ENCODE results near the gene CCDC102B. TPM values are rescaled to one million over a fixed set of nuclear protein-coding genes. Genes with fewer than 3 reads are reported as not detected.
"Not testable (repeated sequence)": the region's sequence is repeated elsewhere in the genome, so short reads cannot be mapped to it uniquely, and the experiment has no call there.

CCDC102B gene
- total RNA-seq, 3 donors from 2014 or later = 0.82 to 1.5 (median 1.3) TPM

- Mint-ChIP-seq H3K4me1 (ENCODE audit: low read depth) (peaks cover 6% of the 10 kb centered on the region), H3K36me3 (ENCODE audit: insufficient read depth) (no peaks in the 10 kb centered on the region), H3K9me3 (peaks cover 3% of the 10 kb centered on the region), H3K4me3 (no peak overlapping the region), H3K27me3 (ENCODE audit: low read depth) (no peaks in the 10 kb centered on the region)
- ATAC-seq = no peak
- DNase-seq = no peak
Observed at GRCh38 chr18:68909579-68909978, 111.7 kb downstream of the CCDC102B start.

- ATAC-seq (no peak), DNase-seq (no peak)
- no peak overlapping the region for H3K4me3 Mint-ChIP-seq
- no peaks in the 10 kb centered on the region for H3K36me3 Mint-ChIP-seq (ENCODE audit: insufficient read depth)
- H3K27me3 Mint-ChIP-seq (ENCODE audit: low read depth) = no peaks in the 10 kb centered on the region
- peaks cover 3% of the 10 kb centered on the region for H3K9me3 Mint-ChIP-seq
- H3K4me1 Mint-ChIP-seq (ENCODE audit: low read depth) = peaks cover 6% of the 10 kb centered on the region
Observed at GRCh38 chr18:68915061-68915460, 117.2 kb downstream of the CCDC102B start.

DNA sequence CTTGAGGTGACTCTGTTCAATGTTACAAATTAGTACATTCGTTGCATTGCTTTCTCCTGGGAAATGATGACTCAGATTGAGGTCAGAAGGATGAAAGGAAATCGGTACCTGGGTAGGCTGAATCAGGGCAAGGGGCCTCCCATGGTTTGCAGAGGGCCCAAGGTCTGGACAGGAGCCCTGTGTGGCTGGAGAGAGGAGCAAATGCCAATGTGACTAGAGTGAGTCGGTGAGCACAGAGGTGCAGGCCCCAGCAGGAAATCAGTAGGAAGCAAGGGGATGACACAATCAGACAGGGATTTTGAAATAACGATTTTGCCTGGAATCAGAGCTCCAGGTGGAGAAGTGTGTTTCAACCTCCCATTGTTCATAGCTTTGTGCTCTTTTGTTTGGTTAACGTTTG is 118.9 kb downstream of the CCDC102B start:
- no peak for ATAC-seq
- no peak for DNase-seq
- Mint-ChIP-seq H3K27me3 (ENCODE audit: low read depth) (no peaks in the 10 kb centered on the region), H3K4me3 (no peak overlapping the region), H3K36me3 (ENCODE audit: insufficient read depth) (no peaks in the 10 kb centered on the region), H3K9me3 (no peaks in the 10 kb centered on the region), H3K4me1 (ENCODE audit: low read depth) (peaks cover 6% of the 10 kb centered on the region)

GRCh38 chr18:68918216-68918615 is 120.3 kb downstream of the CCDC102B start:
- no peaks in the 10 kb centered on the region for H3K27me3 Mint-ChIP-seq (ENCODE audit: low read depth)
- no peak overlapping the region for H3K4me3 Mint-ChIP-seq
- no peaks in the 10 kb centered on the region for H3K9me3 Mint-ChIP-seq
- ATAC-seq (no peak), DNase-seq (no peak)
- peaks cover 6% of the 10 kb centered on the region for H3K4me1 Mint-ChIP-seq (ENCODE audit: low read depth)
- H3K36me3 Mint-ChIP-seq (ENCODE audit: insufficient read depth) = no peaks in the 10 kb centered on the region

- Mint-ChIP-seq H3K27me3 (ENCODE audit: low read depth) (no peaks in the 10 kb centered on the region), H3K4me3 (no peak overlapping the region), H3K9me3 (no peaks in the 10 kb centered on the region), H3K36me3 (ENCODE audit: insufficient read depth) (no peaks in the 10 kb centered on the region), H3K4me1 (ENCODE audit: low read depth) (no peaks in the 10 kb centered on the region)
- DNase-seq = no peak
- no peak for ATAC-seq
Observed at GRCh38 chr18:68919900-68920299, 122.0 kb downstream of the CCDC102B start.

DNA sequence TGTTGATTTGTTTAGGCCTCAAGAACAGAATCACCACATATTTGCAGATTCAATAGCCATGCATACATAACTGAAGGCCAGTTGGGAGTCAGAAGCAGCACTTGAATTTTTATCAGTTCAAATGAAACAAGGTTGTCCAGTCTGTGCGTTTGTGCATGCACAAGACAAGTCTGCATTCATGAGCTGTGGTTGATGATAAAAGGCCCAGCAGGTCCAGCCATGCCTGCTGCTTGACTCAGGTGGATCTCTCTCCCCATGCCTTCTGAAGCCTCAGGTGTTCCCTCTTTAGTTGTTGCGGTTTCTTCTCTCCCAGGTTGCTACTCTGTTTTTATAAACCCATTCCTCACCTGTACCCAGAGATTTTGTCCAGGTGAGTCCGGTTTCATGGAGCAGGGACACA is 124.5 kb downstream of the CCDC102B start:
- H3K4me1 Mint-ChIP-seq (ENCODE audit: low read depth) = no peaks in the 10 kb centered on the region
- no peaks in the 10 kb centered on the region for H3K27me3 Mint-ChIP-seq (ENCODE audit: low read depth)
- no peak overlapping the region for H3K4me3 Mint-ChIP-seq
- H3K9me3 Mint-ChIP-seq = no peaks in the 10 kb centered on the region
- ATAC-seq = no peak
- H3K36me3 Mint-ChIP-seq (ENCODE audit: insufficient read depth) = no peaks in the 10 kb centered on the region
- no peak for DNase-seq

DNA sequence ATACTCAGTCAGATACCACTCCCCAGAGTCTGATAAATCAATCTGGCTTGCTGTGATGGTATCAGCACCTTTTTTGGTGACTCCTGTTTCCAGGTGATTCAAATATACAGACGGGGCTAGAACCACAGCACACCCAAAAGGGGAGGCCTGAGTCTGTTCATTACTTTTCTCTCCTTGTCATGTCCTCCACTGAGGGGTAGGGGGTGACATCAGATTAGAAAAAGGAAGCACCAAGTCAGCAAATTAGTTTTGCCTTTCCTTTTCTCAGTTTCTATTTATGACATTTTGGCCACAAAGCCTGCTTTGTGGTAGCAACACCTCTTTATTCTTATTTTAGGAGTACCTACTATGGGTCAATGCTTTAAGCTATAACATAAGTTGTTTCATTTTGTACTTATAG is 127.4 kb downstream of the CCDC102B start:
- Mint-ChIP-seq H3K27me3 (ENCODE audit: low read depth) (no peaks in the 10 kb centered on the region), H3K4me3 (no peak overlapping the region), H3K4me1 (ENCODE audit: low read depth) (no peaks in the 10 kb centered on the region), H3K36me3 (ENCODE audit: insufficient read depth) (no peaks in the 10 kb centered on the region), H3K9me3 (no peaks in the 10 kb centered on the region)
- DNase-seq (no peak), ATAC-seq (peak in 1 of 2 donors; percentile 51)

DNA sequence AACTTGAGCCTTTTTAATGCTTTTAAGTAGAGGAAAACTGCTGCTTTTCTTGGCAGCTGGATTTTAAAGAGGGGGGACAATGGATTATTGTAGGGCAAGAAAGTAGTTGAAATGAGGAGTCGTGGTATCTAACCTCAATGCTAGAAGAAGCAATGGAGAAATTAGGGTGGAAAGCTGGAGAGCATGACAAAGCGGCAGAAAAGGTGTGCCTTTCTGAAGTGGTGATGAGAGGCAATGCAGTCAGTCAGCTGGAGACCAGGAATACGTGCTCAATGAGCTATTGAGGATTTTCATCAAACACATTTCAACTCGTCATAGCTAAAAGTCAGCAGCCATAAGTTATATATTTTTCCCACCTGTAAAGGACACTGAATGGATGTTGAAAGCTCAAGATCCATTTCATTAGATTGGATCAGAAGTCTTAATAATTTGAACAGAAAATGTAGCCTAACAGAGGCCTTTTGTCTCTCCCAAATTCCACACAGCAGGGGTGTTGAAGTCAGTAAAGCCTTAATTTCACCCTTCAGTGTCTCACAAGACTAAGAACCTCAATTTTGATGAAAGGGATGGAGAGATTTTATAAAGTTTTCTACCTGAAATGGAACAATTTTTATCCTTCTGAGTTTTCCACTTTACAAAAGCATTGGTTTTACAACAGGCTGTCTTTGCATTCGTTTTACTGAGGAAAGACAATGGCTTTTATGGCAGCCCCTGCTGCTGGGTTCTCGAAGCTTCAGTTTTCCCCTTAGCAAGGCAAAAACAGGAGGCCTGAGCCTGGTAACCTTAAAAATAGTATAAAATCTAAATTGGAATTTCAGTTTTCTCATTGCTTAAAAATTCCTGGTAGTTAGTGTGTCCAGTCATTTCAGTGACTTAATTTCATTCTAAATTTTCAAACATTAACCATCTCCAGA is 131.1 kb downstream of the CCDC102B start:
- Mint-ChIP-seq H3K27me3 (ENCODE audit: low read depth) (no peaks in the 10 kb centered on the region), H3K36me3 (ENCODE audit: insufficient read depth) (no peaks in the 10 kb centered on the region), H3K9me3 (no peaks in the 10 kb centered on the region), H3K4me3 (no peak overlapping the region), H3K4me1 (ENCODE audit: low read depth) (no peaks in the 10 kb centered on the region)
- ATAC-seq (no peak), DNase-seq (no peak)

GRCh38 chr18:68935686-68936085 is 137.8 kb downstream of the CCDC102B start:
- Mint-ChIP-seq H3K4me3 (no peak overlapping the region), H3K36me3 (ENCODE audit: insufficient read depth) (no peaks in the 10 kb centered on the region), H3K4me1 (ENCODE audit: low read depth) (no peaks in the 10 kb centered on the region), H3K9me3 (no peaks in the 10 kb centered on the region), H3K27me3 (ENCODE audit: low read depth) (no peaks in the 10 kb centered on the region)
- DNase-seq (no peak), ATAC-seq (no peak)

DNA sequence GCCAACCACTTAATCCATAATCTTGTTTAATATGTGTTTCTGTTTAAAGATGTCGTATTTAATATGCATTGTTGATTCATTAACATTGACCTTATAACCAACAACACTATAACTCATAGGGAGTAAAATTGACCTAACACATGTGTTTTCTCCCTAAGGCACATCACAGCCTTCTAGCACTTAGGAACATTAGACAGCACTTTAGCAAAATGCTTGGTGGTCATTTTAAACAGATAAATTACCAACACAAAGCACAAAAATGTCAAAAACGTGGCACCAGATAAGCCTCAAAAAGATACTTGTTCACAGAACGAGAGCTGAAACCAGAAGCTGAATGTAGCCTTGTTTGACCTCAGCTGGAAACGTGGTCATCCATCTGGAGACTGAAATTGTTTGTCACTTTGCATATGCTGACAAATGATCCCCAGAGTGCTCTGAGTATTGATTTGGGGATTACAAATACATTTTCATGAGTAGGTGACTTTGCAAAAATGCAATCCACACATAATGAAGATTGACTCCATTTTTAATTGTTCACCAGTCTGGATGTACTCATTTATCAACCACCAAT is 139.2 kb downstream of the CCDC102B start:
- Mint-ChIP-seq H3K4me1 (ENCODE audit: low read depth) (no peaks in the 10 kb centered on the region), H3K36me3 (ENCODE audit: insufficient read depth) (no peaks in the 10 kb centered on the region), H3K4me3 (no peak overlapping the region), H3K27me3 (ENCODE audit: low read depth) (no peaks in the 10 kb centered on the region), H3K9me3 (no peaks in the 10 kb centered on the region)
- DNase-seq = no peak
- no peak for ATAC-seq

DNA sequence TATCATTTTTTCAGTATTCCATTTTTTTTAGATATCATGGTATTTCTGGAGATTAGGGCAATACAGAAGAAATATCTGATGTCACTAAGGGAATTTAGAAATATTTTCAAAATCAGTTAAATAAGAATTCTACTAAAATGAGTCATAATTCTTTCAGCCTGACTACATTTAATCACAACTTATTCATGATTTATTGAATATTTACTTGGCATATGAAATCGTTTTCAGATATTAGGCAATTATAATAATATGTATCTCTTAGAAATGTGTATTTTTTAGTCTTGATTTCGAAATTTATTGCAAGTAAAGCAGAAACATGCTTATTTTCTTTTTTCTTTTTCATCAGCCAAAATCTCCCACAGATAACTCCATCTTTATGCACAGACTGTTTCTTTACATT is 142.2 kb downstream of the CCDC102B start:
- H3K9me3 Mint-ChIP-seq = no peaks in the 10 kb centered on the region
- no peak for ATAC-seq
- no peaks in the 10 kb centered on the region for H3K4me1 Mint-ChIP-seq (ENCODE audit: low read depth)
- no peak for DNase-seq
- H3K27me3 Mint-ChIP-seq (ENCODE audit: low read depth) = no peaks in the 10 kb centered on the region
- no peaks in the 10 kb centered on the region for H3K36me3 Mint-ChIP-seq (ENCODE audit: insufficient read depth)
- no peak overlapping the region for H3K4me3 Mint-ChIP-seq

DNA sequence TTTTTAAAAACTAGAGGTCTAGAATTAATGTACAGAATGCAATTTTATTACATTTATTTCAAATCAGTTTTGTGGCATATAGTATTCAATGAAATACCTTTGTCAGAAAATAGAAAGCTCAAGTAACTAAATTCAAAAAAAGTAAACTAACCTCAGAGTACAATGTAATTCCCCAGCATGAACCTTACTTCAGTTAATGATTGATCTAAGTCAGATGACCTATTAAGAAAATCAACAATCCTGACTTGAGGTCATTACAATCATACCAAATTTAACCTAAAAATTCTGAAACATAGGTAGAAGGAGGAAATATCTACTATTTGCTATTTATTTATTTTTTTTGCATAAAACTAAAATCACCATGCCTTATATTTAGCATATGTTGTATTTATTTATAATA is 142.9 kb downstream of the CCDC102B start:
- no peaks in the 10 kb centered on the region for H3K27me3 Mint-ChIP-seq (ENCODE audit: low read depth)
- no peaks in the 10 kb centered on the region for H3K9me3 Mint-ChIP-seq
- H3K4me3 Mint-ChIP-seq = no peak overlapping the region
- no peak for ATAC-seq
- no peaks in the 10 kb centered on the region for H3K36me3 Mint-ChIP-seq (ENCODE audit: insufficient read depth)
- DNase-seq = no peak
- no peaks in the 10 kb centered on the region for H3K4me1 Mint-ChIP-seq (ENCODE audit: low read depth)

DNA sequence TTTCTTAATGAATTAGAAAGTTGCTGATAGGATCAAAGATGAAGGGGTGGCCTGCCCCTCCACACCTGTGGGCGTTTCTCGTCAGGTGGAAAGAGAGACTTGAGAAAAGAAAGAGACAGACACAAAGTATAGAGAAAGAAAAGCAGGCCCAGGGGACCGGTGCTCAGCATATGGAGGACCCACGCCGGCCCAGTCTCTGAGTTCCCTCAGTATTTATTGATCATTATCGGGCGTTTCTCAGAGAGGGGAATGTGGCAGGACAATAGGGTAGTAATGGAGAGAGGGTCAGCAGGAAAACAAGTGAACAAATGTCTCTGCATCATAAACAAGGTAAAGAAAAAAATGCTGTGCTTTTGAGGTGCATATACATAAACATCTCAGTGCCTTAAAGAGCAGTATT is 144.3 kb downstream of the CCDC102B start:
- no peaks in the 10 kb centered on the region for H3K4me1 Mint-ChIP-seq (ENCODE audit: low read depth)
- no peak for ATAC-seq
- H3K9me3 Mint-ChIP-seq = no peaks in the 10 kb centered on the region
- DNase-seq = no peak
- H3K27me3 Mint-ChIP-seq (ENCODE audit: low read depth) = no peaks in the 10 kb centered on the region
- no peaks in the 10 kb centered on the region for H3K36me3 Mint-ChIP-seq (ENCODE audit: insufficient read depth)
- no peak overlapping the region for H3K4me3 Mint-ChIP-seq

- not testable (repeated sequence) for DNase-seq; H3K36me3 Mint-ChIP-seq (ENCODE audit: insufficient read depth); H3K4me1 Mint-ChIP-seq (ENCODE audit: low read depth); H3K9me3 Mint-ChIP-seq; ATAC-seq; H3K27me3 Mint-ChIP-seq (ENCODE audit: low read depth); H3K4me3 Mint-ChIP-seq
Observed at GRCh38 chr18:68943861-68944260, 146.0 kb downstream of the CCDC102B start.

GRCh38 chr18:68944330-68944729 is 146.4 kb downstream of the CCDC102B start:
- DNase-seq = no peak
- H3K9me3 Mint-ChIP-seq = no peaks in the 10 kb centered on the region

More at GRCh38 chr18:68944330-68944729, 146.4 kb downstream of the CCDC102B start:
- no peaks in the 10 kb centered on the region for H3K4me1 Mint-ChIP-seq (ENCODE audit: low read depth)
- no peak overlapping the region for H3K4me3 Mint-ChIP-seq
- no peaks in the 10 kb centered on the region for H3K36me3 Mint-ChIP-seq (ENCODE audit: insufficient read depth)
- ATAC-seq = no peak
- H3K27me3 Mint-ChIP-seq (ENCODE audit: low read depth) = no peaks in the 10 kb centered on the region

All from activated T-cell treated with anti-CD3 and anti-CD28 coated beads, Interleukin-2, amount 50 U/mL, for 4 hours (primary cell).